ENCODE data around the gene CALB2.
"Not testable (repeated sequence)": the region's sequence is repeated elsewhere in the genome, so short reads cannot be mapped to it uniquely, and the experiment has no call there.

CALB2 gene

GRCh38 chr16:71351558-71351901 lies 7.0 kb upstream of the CALB2 start:
- TF ChIP-seq, protein P1, sequence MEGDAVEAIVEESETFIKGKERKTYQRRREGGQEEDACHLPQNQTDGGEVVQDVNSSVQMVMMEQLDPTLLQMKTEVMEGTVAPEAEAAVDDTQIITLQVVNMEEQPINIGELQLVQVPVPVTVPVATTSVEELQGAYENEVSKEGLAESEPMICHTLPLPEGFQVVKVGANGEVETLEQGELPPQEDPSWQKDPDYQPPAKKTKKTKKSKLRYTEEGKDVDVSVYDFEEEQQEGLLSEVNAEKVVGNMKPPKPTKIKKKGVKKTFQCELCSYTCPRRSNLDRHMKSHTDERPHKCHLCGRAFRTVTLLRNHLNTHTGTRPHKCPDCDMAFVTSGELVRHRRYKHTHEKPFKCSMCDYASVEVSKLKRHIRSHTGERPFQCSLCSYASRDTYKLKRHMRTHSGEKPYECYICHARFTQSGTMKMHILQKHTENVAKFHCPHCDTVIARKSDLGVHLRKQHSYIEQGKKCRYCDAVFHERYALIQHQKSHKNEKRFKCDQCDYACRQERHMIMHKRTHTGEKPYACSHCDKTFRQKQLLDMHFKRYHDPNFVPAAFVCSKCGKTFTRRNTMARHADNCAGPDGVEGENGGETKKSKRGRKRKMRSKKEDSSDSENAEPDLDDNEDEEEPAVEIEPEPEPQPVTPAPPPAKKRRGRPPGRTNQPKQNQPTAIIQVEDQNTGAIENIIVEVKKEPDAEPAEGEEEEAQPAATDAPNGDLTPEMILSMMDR (IDR thresholded peaks at IDR 0.05; ENCODE audit: low read depth, low read length, missing control alignments), result no peak
- in situ Hi-C loops (cut with HindIII; ENCODE audit: low sequenced_read_pairs), result no loop called here
- no peak overlapping the region for H3K4me3 ChIP-seq (ENCODE audit: low read depth, low read length)
- no peak for DNase-seq (ENCODE audit: low read depth)

DNA sequence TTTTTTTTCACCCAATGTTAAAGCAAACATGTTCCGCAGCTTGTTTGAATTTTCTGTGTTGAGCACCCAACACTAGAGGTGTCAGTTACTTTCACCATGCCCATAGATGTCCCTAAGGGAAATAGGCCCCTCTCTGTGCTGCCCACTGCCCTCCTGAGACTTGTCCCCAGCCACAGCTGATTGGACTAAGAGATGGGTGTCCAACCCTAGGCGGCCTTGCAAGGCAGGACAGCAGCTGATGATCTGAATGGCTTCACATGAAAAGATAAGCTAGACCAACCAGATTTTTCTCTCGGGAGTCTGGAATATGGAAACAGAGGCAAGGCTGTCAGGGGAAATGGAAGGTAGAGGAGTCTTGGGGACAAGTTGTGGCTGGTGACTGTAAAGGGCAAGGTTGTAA lies 6.1 kb upstream of the CALB2 start:
- H3K4me3 ChIP-seq (ENCODE audit: low read depth, low read length), result no peak overlapping the region
- in situ Hi-C loops (cut with HindIII; ENCODE audit: low sequenced_read_pairs), result no loop called here
- TF ChIP-seq, protein P1 (IDR thresholded peaks at IDR 0.05; ENCODE audit: low read depth, low read length, missing control alignments), result no peak
- no peak for DNase-seq (ENCODE audit: low read depth)

GRCh38 chr16:71352963-71353460 lies 5.5 kb upstream of the CALB2 start:
- TF ChIP-seq, protein P1 (IDR thresholded peaks at IDR 0.05; ENCODE audit: low read depth, low read length, missing control alignments), result no peak

GRCh38 chr16:71353736-71354135 lies 4.8 kb upstream of the CALB2 start:
- in situ Hi-C loops (cut with HindIII; ENCODE audit: low sequenced_read_pairs), result no loop called here
- TF ChIP-seq, protein P1 (IDR thresholded peaks at IDR 0.05; ENCODE audit: low read depth, low read length, missing control alignments), result no peak
- H3K4me3 ChIP-seq (ENCODE audit: low read depth, low read length), result no peak overlapping the region
- no peak for DNase-seq (ENCODE audit: low read depth)

More at GRCh38 chr16:71352963-71353460, 5.5 kb upstream of the CALB2 start:
- no peak for DNase-seq (ENCODE audit: low read depth)
- no peak overlapping the region for H3K4me3 ChIP-seq (ENCODE audit: low read depth, low read length)
- in situ Hi-C loops (cut with HindIII; ENCODE audit: low sequenced_read_pairs), result no loop called here

- DNase-seq (ENCODE audit: low read depth), result no peak
- TF ChIP-seq, protein P1 (IDR thresholded peaks at IDR 0.05; ENCODE audit: low read depth, low read length, missing control alignments), result no peak
- in situ Hi-C loops (cut with HindIII; ENCODE audit: low sequenced_read_pairs), result no loop called here
Observed at GRCh38 chr16:71354156-71354555, 4.4 kb upstream of the CALB2 start.

DNA sequence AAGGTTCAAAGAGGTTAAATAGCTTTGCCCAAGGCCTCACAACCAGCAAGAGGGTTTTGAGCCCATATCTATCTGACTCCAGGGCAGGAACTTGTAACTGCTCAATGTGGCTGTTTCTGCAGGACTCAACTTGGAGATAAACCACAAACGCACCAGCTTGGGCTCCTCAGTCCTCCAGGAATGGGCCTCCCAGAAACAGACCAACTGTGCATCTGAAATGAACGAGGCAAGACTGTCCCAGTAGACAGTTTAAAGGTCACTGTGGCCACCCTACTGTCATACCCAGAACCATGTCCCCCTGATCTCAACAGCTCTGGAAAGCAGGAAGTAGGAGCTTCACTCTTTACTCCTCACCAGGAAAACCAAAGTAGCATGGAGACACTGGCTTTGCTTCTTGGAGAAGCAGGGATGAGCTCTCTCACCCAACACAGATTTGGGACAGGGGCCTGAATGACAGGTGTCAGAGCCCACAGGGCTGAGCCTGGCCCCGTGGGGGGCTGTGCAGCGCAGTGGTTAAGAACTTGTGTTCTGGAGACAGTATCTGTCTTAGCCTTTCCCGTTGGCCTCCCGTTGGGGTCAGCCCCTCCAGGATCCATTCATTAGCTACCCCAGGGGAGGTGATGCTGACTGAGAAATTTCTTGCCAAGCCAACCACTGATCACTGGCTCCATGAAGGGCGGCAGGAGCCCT lies 2.3 kb upstream of the CALB2 start:
- no peak overlapping the region for H3K4me3 ChIP-seq (ENCODE audit: low read depth, low read length)
- TF ChIP-seq, protein P1 (IDR thresholded peaks at IDR 0.05; ENCODE audit: low read depth, low read length, missing control alignments), result no peak
- no peak for DNase-seq (ENCODE audit: low read depth)
- in situ Hi-C loops (cut with HindIII; ENCODE audit: low sequenced_read_pairs), result no loop called here

More at GRCh38 chr16:71354156-71354555, 4.4 kb upstream of the CALB2 start:
- no peak overlapping the region for H3K4me3 ChIP-seq (ENCODE audit: low read depth, low read length)

- H3K4me3 ChIP-seq (ENCODE audit: low read depth, low read length); in situ Hi-C loops (cut with HindIII; ENCODE audit: low sequenced_read_pairs); DNase-seq (ENCODE audit: low read depth): not testable (repeated sequence)
Observed at GRCh38 chr16:71356936-71357335, 1.6 kb upstream of the CALB2 start.
